Fibroblast of lung (primary cell): Measurements from ENCODE around the gene MARK3. TPM values are rescaled to one million over a fixed set of nuclear protein-coding genes. Genes with fewer than 3 reads are reported as not detected.

Experiments
- DNase-seq, 2 donors: peaks; one replicate each; pipeline versions ENCODE4 v3.0.0 to v3.0.0-alpha.2; 2010; ENCODE audit warnings: low read depth in 2 of 2
- H2AFZ ChIP-seq: 2 replicates; pipeline ENCODE4 v1.5.1; 2012; ENCODE audit warnings: low read length, control low read depth, inconsistent platforms
- H3K27ac ChIP-seq: 2 replicates; pipeline ENCODE4 v1.5.1; 2011; ENCODE audit warnings: low read length, control low read depth; ENCODE audit not compliant: insufficient read depth
- H3K27me3 ChIP-seq: 2 replicates; pipeline ENCODE4 v1.5.1; 2011; ENCODE audit warnings: mild to moderate bottlenecking, low read length; ENCODE audit not compliant: control insufficient read depth, insufficient read depth
- H3K36me3 ChIP-seq: 2 replicates; pipeline ENCODE4 v1.5.1; 2011; ENCODE audit warnings: low read length; ENCODE audit not compliant: control insufficient read depth, insufficient read depth
- H3K4me1 ChIP-seq: 2 replicates; pipeline ENCODE4 v1.5.1; 2011; ENCODE audit warnings: low read length; ENCODE audit not compliant: control insufficient read depth, insufficient read depth; ENCODE audit errors: extremely low read depth
- H3K4me2 ChIP-seq: 2 replicates; pipeline ENCODE4 v1.5.1; 2011; ENCODE audit warnings: low read length, control low read depth; ENCODE audit not compliant: insufficient read depth; ENCODE audit errors: extremely low read depth
- H3K4me3 ChIP-seq, 4 experiments: fragments of 200-600 bp in 1 of 4; sonication (generic) in 1 of 4; replicated peaks in 1 of 4; 2 replicates each; pipeline ENCODE4 v1.5.1; 2011 to 2016; ENCODE audit warnings: low read length in 4 of 4, low read depth in 3 of 4, mild to moderate bottlenecking in 3 of 4, control low read depth in 2 of 4, inconsistent platforms in 1 of 4, mixed read lengths in 1 of 4; ENCODE audit not compliant: insufficient read depth in 1 of 4; ENCODE audit errors: control extremely low read depth in 1 of 4
- H3K79me2 ChIP-seq: 2 replicates; pipeline ENCODE4 v1.5.1; 2012; ENCODE audit warnings: mild to moderate bottlenecking, low read length, inconsistent platforms; ENCODE audit not compliant: control insufficient read depth, insufficient read depth
- H3K9ac ChIP-seq: 2 replicates; pipeline ENCODE4 v1.5.1; 2011; ENCODE audit warnings: mild to moderate bottlenecking, low read length, control low read depth; ENCODE audit not compliant: insufficient read depth
- H3K9me3 ChIP-seq: 2 replicates; pipeline ENCODE4 v1.5.1; 2012; ENCODE audit warnings: low read depth, low read length; ENCODE audit not compliant: control insufficient read depth, insufficient read depth
- H4K20me1 ChIP-seq: 2 replicates; pipeline ENCODE4 v1.5.1; 2011; ENCODE audit warnings: low read length; ENCODE audit not compliant: control insufficient read depth, insufficient read depth; ENCODE audit errors: extremely low read depth
- CTCF ChIP-seq, 2 donors: IDR thresholded peaks in 1 of 2; conservative IDR thresholded peaks in 1 of 2; 1 replicate in 1 of 2; 2 replicates in 1 of 2; pipeline ENCODE4 v1.5.1; 2011 to 2012; ENCODE audit warnings: low read length in 2 of 2, control low read depth in 1 of 2, inconsistent platforms in 1 of 2, low read depth in 1 of 2, mild to moderate bottlenecking in 1 of 2
- EZH2 ChIP-seq: IDR thresholded peaks from 2 replicates; pipeline ENCODE4 v1.5.1; 2012; ENCODE audit warnings: low read length, control low read depth, mild to moderate bottlenecking; ENCODE audit errors: missing control alignments
- polyA plus RNA-seq, 2 donors: library from polyadenylated mRNA; depleted of rRNA in 1 of 2; stranded (reverse) in 1 of 2; unstranded in 1 of 2; fragments of >200 nt; gene quantifications; 2 replicates each; pipeline ENCODE4 v1.2.1, GENCODE V29; 2011 to 2012; ENCODE audit warnings: missing spikeins in 1 of 2
- total RNA-seq: library from RNA; depleted of rRNA; stranded (reverse); fragments of >200 nt; gene quantifications from 2 replicates; pipeline ENCODE4 v1.2.1, GENCODE V29; 2014

MARK3 gene
- total and polyA plus RNA-seq, 2 donors (not counting 1 experiment from before 2014, with no cell fraction given), result 76.0 to 119 TPM

- no peaks in the 10 kb centered on the region for H3K27me3 ChIP-seq
- no peak for DNase-seq
These were observed 161.6 kb downstream of the MARK3 start for GRCh38 chr14:103546652-103547454.

GRCh38 chr14:103547455-103547940, 162.3 kb downstream of the MARK3 start:
- no peaks in the 10 kb centered on the region for H3K9me3 ChIP-seq
- peaks cover 31% of the 10 kb centered on the region for H3K4me1 ChIP-seq
- no peaks in the 10 kb centered on the region for H3K27me3 ChIP-seq
- TF ChIP-seq CTCF (conservative IDR thresholded peaks at IDR 0.05 in 1 of 2, IDR thresholded peaks at IDR 0.05 in 1 of 2; ENCODE audit: low read depth in 1 of 2, low read length in 2 of 2) (no peak), EZH2 (no peak)
- H3K4me3 ChIP-seq, result no peak overlapping the region
- no peaks in the 10 kb centered on the region for H4K20me1 ChIP-seq
- no peak overlapping the region for H2AFZ ChIP-seq
- no peak for DNase-seq
- no peak overlapping the region for H3K4me2 ChIP-seq
- H3K79me2 ChIP-seq, result no peaks in the 10 kb centered on the region
- no peak overlapping the region for H3K27ac ChIP-seq
- H3K36me3 ChIP-seq, result no peaks in the 10 kb centered on the region
- no peak overlapping the region for H3K9ac ChIP-seq

More at GRCh38 chr14:103546652-103547454, 161.6 kb downstream of the MARK3 start:
- Histone ChIP-seq H3K9ac (no peak overlapping the region), H3K4me1 (peaks cover 31% of the 10 kb centered on the region), H2AFZ (no peak overlapping the region), H3K27ac (no peak overlapping the region), H3K4me2 (no peak overlapping the region), H3K36me3 (no peaks in the 10 kb centered on the region), H3K79me2 (no peaks in the 10 kb centered on the region), H4K20me1 (no peaks in the 10 kb centered on the region), H3K4me3 (no peak overlapping the region), H3K9me3 (no peaks in the 10 kb centered on the region)
- TF ChIP-seq CTCF (conservative IDR thresholded peaks at IDR 0.05 in 1 of 2, IDR thresholded peaks at IDR 0.05 in 1 of 2; ENCODE audit: low read depth in 1 of 2, low read length in 2 of 2), result peak; percentile 75 to 79
- no peak for TF ChIP-seq EZH2

- no peaks in the 10 kb centered on the region for H3K36me3 ChIP-seq
- H3K4me1 ChIP-seq, result peaks cover 31% of the 10 kb centered on the region
- no peak overlapping the region for H3K4me3 ChIP-seq
- H3K27me3 ChIP-seq, result no peaks in the 10 kb centered on the region
- no peak overlapping the region for H2AFZ ChIP-seq
- H3K9me3 ChIP-seq, result no peaks in the 10 kb centered on the region
- no peaks in the 10 kb centered on the region for H4K20me1 ChIP-seq
- H3K4me2 ChIP-seq, result no peak overlapping the region
- H3K9ac ChIP-seq, result no peak overlapping the region
- no peak for DNase-seq
- no peak overlapping the region for H3K27ac ChIP-seq
- no peak for TF ChIP-seq CTCF (conservative IDR thresholded peaks at IDR 0.05 in 1 of 2, IDR thresholded peaks at IDR 0.05 in 1 of 2; ENCODE audit: low read depth in 1 of 2, low read length in 2 of 2)
- no peak for TF ChIP-seq EZH2
- no peaks in the 10 kb centered on the region for H3K79me2 ChIP-seq
These were observed 162.8 kb downstream of the MARK3 start for GRCh38 chr14:103547941-103548462.
